ELF-1 (cell line): ENCODE data around the gene PROM1.

Experiments used
- DNase-seq: peaks from one replicate; pipeline ENCODE4 v3.0.0-alpha.2; 2016; ENCODE audit warnings: low read depth, low spot score

PROM1 gene

DNA sequence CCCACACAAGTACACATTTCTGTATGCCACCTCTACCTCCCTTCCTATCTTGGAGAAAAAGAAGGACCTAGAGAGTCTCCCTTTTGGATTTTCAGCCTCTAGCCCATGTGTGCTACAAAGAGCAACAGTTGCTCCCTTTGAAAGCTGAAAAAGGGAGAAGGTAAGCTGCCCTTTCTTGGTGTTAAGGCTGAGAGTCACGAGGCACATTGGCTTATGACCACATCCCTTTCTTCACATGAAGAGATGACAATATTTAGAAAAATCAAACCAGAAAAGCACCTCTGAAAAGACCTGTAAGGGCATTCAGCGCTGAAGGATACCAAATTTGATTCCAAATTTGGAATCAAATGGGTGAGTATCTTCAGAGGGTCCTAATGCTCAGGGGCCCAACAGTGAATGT is 138.9 kb downstream of the PROM1 start:
- no peak for DNase-seq

- DNase-seq = no peak
Measured at GRCh38 chr4:15942283-15942682, 141.5 kb downstream of the PROM1 start.

DNA sequence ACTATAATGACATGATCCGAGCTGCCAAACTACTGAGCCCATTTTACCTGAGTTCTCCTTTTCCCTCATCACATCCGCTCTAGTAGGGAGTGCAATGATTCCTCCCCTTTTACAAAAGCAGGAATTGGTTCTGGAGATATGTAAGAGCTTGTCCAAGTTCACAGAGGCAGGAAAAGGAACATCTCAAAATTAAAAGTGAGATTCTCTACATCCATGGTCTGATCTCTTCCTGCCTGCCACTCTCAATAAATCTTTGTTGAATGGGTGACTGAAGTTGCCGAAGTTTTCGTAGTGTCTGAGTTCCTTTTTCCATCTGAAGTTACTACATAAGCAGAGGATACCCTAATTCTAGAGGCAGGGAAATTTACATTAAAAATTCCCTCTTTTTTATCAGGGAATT is 145.2 kb downstream of the PROM1 start, which contains the start of gene FGFBP1:
Gene FGFBP1 (minus strand): TSS at position 101 of the 400 bp plus-strand sequence. CDS start 2,108 bp downstream, outside the sequence.
- DNase-seq = no peak

DNA sequence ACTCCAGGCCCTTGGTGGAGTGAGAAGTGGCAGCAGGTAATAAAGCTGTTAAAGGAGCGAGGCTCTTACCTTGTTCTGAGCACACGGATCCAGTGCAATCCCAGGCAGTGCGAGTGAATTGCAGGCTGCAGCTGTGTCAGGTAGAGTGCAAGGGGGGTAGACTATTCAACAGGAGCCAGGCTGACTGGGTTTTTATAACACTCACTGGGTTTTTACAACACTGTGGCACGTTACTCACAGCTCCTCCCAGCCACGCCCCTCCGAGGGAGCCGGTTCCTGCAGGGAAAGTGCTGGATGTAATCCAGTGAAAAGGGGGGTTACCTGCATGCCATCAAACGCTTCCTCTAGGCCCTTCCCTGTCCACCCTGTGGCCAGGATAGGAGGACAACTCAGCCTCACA is 145.6 kb downstream of the PROM1 start:
- DNase-seq = peak; percentile 76

GRCh38 chr4:15936495-15936894 is 147.3 kb downstream of the PROM1 start:
- DNase-seq = no peak

DNA sequence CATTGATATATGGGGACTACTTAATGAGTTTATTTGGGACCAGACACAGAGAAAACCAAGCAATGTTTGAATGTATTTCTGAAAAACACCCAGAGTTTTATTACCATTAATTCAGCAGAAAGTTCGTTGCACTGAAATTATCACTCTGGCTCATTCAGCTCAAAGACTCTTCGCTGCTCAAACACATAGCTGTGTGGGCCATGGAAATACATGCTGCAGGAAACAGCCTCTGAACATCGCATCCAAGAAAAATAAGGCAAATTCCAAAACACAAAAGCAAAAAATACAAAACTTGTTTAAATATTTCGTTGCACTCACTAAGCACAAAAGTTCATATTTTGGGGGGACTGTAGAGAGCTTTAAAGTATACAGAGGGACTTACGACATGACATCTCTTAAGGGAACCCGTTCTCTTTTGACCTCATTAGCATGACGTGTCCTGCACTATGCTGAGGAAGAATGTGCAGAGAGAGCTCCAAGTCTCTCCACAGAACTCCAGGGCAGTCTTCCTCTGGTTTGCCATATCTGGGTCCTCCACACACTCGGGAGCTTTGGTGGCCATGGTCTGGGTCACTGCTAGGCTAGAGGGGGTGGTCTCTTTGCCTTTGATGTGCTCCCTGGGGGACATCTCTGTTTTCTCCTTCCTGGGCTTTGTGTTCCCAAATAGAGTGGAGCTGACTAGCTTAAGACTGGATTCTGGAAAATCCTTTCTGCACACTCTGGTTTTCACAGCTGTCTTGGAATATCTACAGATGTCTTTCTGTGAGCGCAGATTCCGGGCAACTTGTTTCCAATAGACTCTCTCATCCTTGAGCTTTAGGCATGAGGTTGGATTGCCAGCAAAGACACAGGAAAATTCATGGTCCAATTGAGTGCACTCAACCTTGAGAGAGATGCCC is 148.1 kb downstream of the PROM1 start:
- DNase-seq = no peak

DNA sequence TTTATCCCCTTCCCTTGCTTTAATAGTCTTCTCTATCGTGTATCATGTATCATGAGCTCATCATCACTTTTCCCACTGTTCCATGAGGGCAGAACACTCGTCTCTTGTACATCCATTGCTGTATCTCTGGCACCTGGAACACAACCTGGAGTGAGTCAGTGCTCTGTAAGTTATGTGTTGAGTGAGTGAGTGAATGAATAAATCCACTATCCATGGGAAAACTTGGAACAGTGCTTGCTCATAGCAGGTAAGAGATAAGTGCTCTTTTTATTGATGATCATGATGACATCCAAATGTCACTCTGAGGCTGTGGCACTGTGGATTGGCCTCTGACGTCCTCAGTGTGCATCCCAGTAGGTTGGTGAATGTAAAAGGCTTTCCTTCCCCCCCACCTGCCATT is 149.6 kb downstream of the PROM1 start:
- no peak for DNase-seq

GRCh38 chr4:15931451-15932210 is 152.2 kb downstream of the PROM1 start:
- no peak for DNase-seq

DNA sequence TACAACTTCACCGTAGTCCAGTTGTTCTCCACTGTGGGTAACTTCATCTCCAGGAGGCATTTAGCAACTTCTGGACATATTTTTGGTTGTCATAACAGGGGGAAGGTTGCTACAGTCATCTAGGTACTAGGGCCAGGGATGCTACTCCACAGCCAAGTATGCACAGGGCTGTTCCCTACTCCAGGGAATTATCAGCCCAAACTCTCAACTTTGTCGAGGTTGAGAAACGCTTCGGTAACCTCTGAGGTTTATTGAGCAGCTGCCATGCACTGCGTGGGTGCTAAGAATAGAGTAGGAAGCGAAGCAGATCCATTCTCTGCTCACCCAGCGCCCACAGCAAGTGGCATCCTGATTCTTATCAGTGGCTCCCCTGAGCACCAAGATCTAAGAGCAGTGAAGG is 153.5 kb downstream of the PROM1 start:
- DNase-seq = no peak

DNA sequence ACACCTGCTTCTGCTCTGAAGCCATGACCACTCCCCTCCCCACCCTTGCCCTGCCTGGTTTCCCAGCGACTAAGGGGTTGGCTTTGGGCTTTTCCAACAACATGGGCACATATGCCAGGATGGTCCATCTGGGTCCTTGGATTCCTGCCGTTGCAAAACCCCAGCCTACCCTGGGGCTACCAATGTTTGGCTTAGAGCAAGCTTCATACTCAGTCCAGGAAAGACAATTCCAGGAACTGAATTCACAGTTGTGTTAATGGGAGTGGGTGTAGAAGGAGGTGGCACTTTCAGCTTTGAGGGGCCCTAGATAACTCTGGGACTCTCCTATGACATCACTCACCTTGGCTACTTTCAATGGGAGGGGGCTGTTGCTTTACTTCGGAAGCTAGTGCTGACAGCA is 154.3 kb downstream of the PROM1 start:
- no peak for DNase-seq

DNA sequence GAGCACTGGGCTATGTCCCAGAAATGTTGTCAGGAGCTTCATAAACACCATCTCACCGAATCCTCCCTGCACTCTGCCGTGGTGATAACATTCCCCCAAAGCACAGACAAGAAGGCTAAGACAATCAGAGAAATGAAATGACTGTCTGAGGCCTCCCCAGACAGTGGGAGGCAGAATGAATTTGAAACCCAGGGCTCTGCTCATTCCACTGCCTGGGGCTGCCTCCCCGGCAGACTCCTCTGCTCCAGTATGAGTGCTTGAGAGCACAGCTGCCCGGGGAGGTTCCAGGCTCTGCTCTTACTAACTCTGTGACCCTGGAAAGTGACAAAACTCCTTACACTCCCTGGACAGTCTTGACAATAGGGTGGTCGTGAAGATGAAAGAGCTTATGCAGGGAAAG is 154.9 kb downstream of the PROM1 start:
- DNase-seq = peak; percentile 21

- no peak for DNase-seq
Measured at GRCh38 chr4:15926486-15926885, 157.3 kb downstream of the PROM1 start.

GRCh38 chr4:15925830-15926229 is 158.0 kb downstream of the PROM1 start:
- DNase-seq = no peak

- DNase-seq = no peak
Measured at GRCh38 chr4:15921592-15921932, 162.3 kb downstream of the PROM1 start.

- DNase-seq = no peak
Measured at GRCh38 chr4:15920723-15921591, 162.9 kb downstream of the PROM1 start.

GRCh38 chr4:15918484-15919129 is 165.2 kb downstream of the PROM1 start:
- no peak for DNase-seq
